Measurements from ENCODE around the gene NCKAP5. TPM values are rescaled to one million over a fixed set of nuclear protein-coding genes. Genes with fewer than 3 reads are reported as not detected.

NCKAP5 gene
- polyA plus RNA-seq, 2 of the 4 experiments (the other 2 are of a cell fraction): 3.0 to 4.1 TPM

GRCh38 chr2:133502678-133503077 is 65.6 kb downstream of the NCKAP5 start:
- no peaks in the 10 kb centered on the region for H3K9me3 ChIP-seq
- no peak overlapping the region for H3K4me2 ChIP-seq
- CTCF ChIA-PET: interaction anchor here (1.2 kb wide), 1 partner anchor 12 kb away, joined by 3 read pairs; no protein-coding TSS in a partner anchor
- H3K27ac ChIP-seq: no peak overlapping the region
- 63% methylated on average over 7 of the region's 7 CpGs for WGBS (ENCODE audit: missing lambda C conversion rate)
- ATAC-seq: no peak
- DNase-seq (ENCODE audit: low read depth in 1 of 2, low spot score in 1 of 2): no peak
- TF ChIP-seq FOSB (CRISPR knock-in tag; IDR thresholded peaks at IDR 0.05) (no peak), MAX (IDR thresholded peaks at IDR 0.05) (no peak)
- POLR2A ChIA-PET: no interaction called here
- FAIRE-seq: no peak
- H3K4me1 ChIP-seq: peaks cover 14% of the 10 kb centered on the region
- H3K4me3 ChIP-seq: no peak overlapping the region

- WGBS (ENCODE audit: missing lambda C conversion rate): 74% methylated on average over 6 of the region's 6 CpGs
- POLR2A ChIA-PET: no interaction called here
These were observed 67.3 kb downstream of the NCKAP5 start for GRCh38 chr2:133500917-133501316.

GRCh38 chr2:133498662-133499585 is 69.3 kb downstream of the NCKAP5 start:
- Histone ChIP-seq H3K4me2 (no peak overlapping the region), H3K27ac (no peak overlapping the region), H3K4me3 (no peak overlapping the region), H3K9me3 (no peaks in the 10 kb centered on the region), H3K4me1 (peaks cover 7% of the 10 kb centered on the region; the same call in 2 of the 3 replicates)
- TF ChIP-seq SREBF2 (IDR thresholded peaks at IDR 0.05) (no peak), CBX8 (IDR thresholded peaks at IDR 0.05) (no peak), HMGXB4 (CRISPR knock-in tag; IDR thresholded peaks at IDR 0.05; ENCODE audit: borderline replicate concordance) (no peak), POLR2A (IDR thresholded peaks at IDR 0.05; ENCODE audit: low read length) (no peak), PBX3 (IDR thresholded peaks at IDR 0.05) (no peak), MAZ (IDR thresholded peaks at IDR 0.05; ENCODE audit: borderline replicate concordance, low read depth, low read length) (no peak), FOSB (CRISPR knock-in tag; IDR thresholded peaks at IDR 0.05) (no peak)
- ATAC-seq: no peak
- CTCF ChIA-PET: interaction anchor here (1.5 to 2.0 kb wide), 2 partner anchors 9 to 10 kb away, joined by 3 to 6 read pairs; no protein-coding TSS in a partner anchor
- FAIRE-seq: no peak
- no peak for DNase-seq (ENCODE audit: low read depth in 1 of 2, low spot score in 1 of 2)
- POLR2A ChIA-PET: no interaction called here
- WGBS (ENCODE audit: missing lambda C conversion rate): 74% methylated on average over 8 of the region's 8 CpGs

More at GRCh38 chr2:133500917-133501316, 67.3 kb downstream of the NCKAP5 start:
- H3K4me1 ChIP-seq: peaks cover 14% of the 10 kb centered on the region
- no peaks in the 10 kb centered on the region for H3K9me3 ChIP-seq
- no peak for TF ChIP-seq BCL3 (IDR thresholded peaks at IDR 0.05)
- TF ChIP-seq HOXB13 (CRISPR knock-in tag; IDR thresholded peaks at IDR 0.05; ENCODE audit: low read depth): no peak
- no peak for TF ChIP-seq FOXS1 (CRISPR knock-in tag; IDR thresholded peaks at IDR 0.05)
- no peak for TF ChIP-seq NPAS2 (CRISPR knock-in tag; IDR thresholded peaks at IDR 0.05; ENCODE audit: borderline replicate concordance)
- no peak for TF ChIP-seq RCOR1 (IDR thresholded peaks at IDR 0.05; ENCODE audit: low read depth, low read length)
- no peak for TF ChIP-seq CHD2 (IDR thresholded peaks at IDR 0.05; ENCODE audit: low read length, partially characterized antibody)
- no peak for TF ChIP-seq EHF (CRISPR knock-in tag; IDR thresholded peaks at IDR 0.05)
- no peak for TF ChIP-seq RFX5 (IDR thresholded peaks at IDR 0.05)
- no peak for TF ChIP-seq POLR2A (IDR thresholded peaks at IDR 0.05; ENCODE audit: low read length)
- TF ChIP-seq MAX (IDR thresholded peaks at IDR 0.05): no peak
- no peak for TF ChIP-seq RAD21 (conservative IDR thresholded peaks at IDR 0.05 in 1 of 2, IDR thresholded peaks at IDR 0.05 in 1 of 2)
- no peak for TF ChIP-seq HDAC2 (IDR thresholded peaks at IDR 0.05)
- TF ChIP-seq TFCP2L1 (CRISPR knock-in tag; IDR thresholded peaks at IDR 0.05): no peak
- no peak for TF ChIP-seq NR3C1 (IDR thresholded peaks at IDR 0.05)
- TF ChIP-seq EP300 (IDR thresholded peaks at IDR 0.05): no peak
- no peak for TF ChIP-seq USF2 (IDR thresholded peaks at IDR 0.05)
- no peak for TF ChIP-seq NFE2L2 (conservative IDR thresholded peaks at IDR 0.05; ENCODE audit: low read length)
- H3K4me3 ChIP-seq: no peak overlapping the region
- FAIRE-seq (no peak), ATAC-seq (no peak), DNase-seq (ENCODE audit: low read depth in 1 of 2, low spot score in 1 of 2) (no peak)
- no peak overlapping the region for H3K4me2 ChIP-seq
- no peak overlapping the region for H3K27ac ChIP-seq
- CTCF ChIA-PET: interaction anchor here (0.8 kb wide), 1 partner anchor 9 kb away, joined by 3 read pairs; no protein-coding TSS in a partner anchor

Data from A549 (cell line).